Measurements from ENCODE around the gene ELF2.

GRCh38 chr4:139137763-139138162, 39.3 kb downstream of the ELF2 start:
- TF ChIP-seq CTCF (IDR thresholded peaks at IDR 0.05) (no peak), REST (IDR thresholded peaks at IDR 0.05; ENCODE audit: insufficient read depth in 1 of 2, low read depth in 2 of 2, low read length in 1 of 2) (no peak), POLR2AphosphoS5 (IDR thresholded peaks at IDR 0.05; ENCODE audit: low read depth, low read length) (no peak)

Data from Panc1 (cell line).